ENCODE measurements around the gene CCDC71L. TPM values are rescaled to one million over a fixed set of nuclear protein-coding genes. Genes with fewer than 3 reads are reported as not detected.

The CCDC71L gene
- total RNA-seq, 4 donors from 2014 or later: 9.1 to 30.9 (median 18.8) TPM

DNA sequence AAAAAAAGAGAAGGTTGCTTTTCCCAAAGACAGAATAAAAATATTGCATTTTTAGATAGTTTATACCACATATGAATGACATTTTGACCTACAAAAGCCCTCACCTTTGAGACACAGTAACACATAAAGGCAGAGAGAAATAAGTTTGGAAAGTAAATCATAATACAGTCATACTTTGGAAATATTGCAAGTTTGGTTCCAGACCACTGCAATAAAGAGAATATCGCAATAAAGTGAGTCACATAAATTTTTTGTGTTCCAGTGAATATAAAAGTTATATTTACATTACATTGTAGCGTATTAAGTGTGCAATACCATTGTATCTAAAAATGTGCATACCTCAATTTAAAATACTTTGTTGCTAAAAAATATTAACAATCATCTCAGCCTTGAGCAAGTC is 40.3 kb downstream of the CCDC71L start:
- Histone ChIP-seq H3K27me3 (no peaks in the 10 kb centered on the region), H3K36me3 (no peaks in the 10 kb centered on the region), H3K9me3 (peaks cover 0 to 3% of the 10 kb centered on the region in 2 donors), H3K4me1 (no peaks in the 10 kb centered on the region), H3K27ac (no peak overlapping the region), H3K4me3 (no peak overlapping the region)
- TF ChIP-seq POLR2A (IDR thresholded peaks at IDR 0.05): no peak
- TF ChIP-seq, protein P1, sequence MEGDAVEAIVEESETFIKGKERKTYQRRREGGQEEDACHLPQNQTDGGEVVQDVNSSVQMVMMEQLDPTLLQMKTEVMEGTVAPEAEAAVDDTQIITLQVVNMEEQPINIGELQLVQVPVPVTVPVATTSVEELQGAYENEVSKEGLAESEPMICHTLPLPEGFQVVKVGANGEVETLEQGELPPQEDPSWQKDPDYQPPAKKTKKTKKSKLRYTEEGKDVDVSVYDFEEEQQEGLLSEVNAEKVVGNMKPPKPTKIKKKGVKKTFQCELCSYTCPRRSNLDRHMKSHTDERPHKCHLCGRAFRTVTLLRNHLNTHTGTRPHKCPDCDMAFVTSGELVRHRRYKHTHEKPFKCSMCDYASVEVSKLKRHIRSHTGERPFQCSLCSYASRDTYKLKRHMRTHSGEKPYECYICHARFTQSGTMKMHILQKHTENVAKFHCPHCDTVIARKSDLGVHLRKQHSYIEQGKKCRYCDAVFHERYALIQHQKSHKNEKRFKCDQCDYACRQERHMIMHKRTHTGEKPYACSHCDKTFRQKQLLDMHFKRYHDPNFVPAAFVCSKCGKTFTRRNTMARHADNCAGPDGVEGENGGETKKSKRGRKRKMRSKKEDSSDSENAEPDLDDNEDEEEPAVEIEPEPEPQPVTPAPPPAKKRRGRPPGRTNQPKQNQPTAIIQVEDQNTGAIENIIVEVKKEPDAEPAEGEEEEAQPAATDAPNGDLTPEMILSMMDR (IDR thresholded peaks at IDR 0.05): no peak
- intact Hi-C loops (cut with DNase I; ENCODE audit: low total_unique reads): no loop called here
- no peak for DNase-seq

DNA sequence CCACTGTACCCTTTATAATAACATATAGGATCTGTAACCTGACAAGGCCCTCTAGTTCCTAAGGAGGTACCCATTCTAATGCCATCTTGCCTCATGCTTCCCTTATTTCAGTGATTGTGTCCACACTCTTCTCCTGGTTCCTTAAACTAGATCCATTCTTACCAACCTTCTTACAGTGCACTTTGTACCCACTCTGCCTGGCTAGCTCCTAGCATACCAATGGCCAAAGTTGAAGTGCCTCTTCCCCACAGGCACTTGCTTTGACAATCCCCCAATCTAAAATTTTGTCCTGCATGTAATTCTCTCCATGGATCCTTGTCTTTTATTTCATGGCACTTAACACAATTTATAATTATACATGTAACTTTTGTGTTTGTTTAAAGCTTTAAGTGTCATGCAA is 40.9 kb downstream of the CCDC71L start:
- peaks cover 0 to 3% of the 10 kb centered on the region in 2 donors for H3K9me3 ChIP-seq
- no peak for TF ChIP-seq POLR2A (IDR thresholded peaks at IDR 0.05)
- TF ChIP-seq, protein P1 (IDR thresholded peaks at IDR 0.05): no peak
- peaks cover 0 to 4% of the 10 kb centered on the region in 2 donors for H3K4me1 ChIP-seq
- intact Hi-C loops (cut with DNase I; ENCODE audit: low total_unique reads): no loop called here
- DNase-seq: no peak
- H3K27me3 ChIP-seq: no peaks in the 10 kb centered on the region
- H3K27ac ChIP-seq: no peak overlapping the region
- H3K36me3 ChIP-seq: no peaks in the 10 kb centered on the region
- no peak overlapping the region for H3K4me3 ChIP-seq

DNA sequence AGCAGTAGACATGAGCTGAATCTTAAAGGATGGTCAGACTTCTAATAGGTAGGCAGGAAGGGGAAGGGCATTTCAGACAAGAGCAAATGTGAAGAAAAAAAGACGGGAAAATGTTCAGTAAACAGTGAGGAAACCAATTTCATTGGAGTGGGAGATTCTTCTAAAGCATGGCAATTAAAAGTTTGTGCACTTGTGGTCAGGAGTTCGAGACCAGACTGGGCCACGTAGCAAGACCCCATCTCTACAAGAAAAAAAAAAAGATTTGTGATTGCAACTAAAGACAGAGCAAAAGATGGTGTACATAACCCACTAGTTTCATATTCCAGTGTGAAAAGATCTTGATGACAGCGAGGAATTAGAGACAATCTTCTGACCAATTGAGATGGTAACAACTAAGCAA is 41.7 kb downstream of the CCDC71L start:
- H3K36me3 ChIP-seq: no peaks in the 10 kb centered on the region
- no peak overlapping the region for H3K4me3 ChIP-seq
- TF ChIP-seq, protein P1 (IDR thresholded peaks at IDR 0.05): no peak
- no peak for TF ChIP-seq POLR2A (IDR thresholded peaks at IDR 0.05)
- peaks cover 0 to 4% of the 10 kb centered on the region in 2 donors for H3K4me1 ChIP-seq
- peaks cover 0 to 3% of the 10 kb centered on the region in 2 donors for H3K9me3 ChIP-seq
- intact Hi-C loops (cut with DNase I; ENCODE audit: low total_unique reads): no loop called here
- no peak for DNase-seq
- H3K27me3 ChIP-seq: no peaks in the 10 kb centered on the region
- H3K27ac ChIP-seq: no peak overlapping the region

DNA sequence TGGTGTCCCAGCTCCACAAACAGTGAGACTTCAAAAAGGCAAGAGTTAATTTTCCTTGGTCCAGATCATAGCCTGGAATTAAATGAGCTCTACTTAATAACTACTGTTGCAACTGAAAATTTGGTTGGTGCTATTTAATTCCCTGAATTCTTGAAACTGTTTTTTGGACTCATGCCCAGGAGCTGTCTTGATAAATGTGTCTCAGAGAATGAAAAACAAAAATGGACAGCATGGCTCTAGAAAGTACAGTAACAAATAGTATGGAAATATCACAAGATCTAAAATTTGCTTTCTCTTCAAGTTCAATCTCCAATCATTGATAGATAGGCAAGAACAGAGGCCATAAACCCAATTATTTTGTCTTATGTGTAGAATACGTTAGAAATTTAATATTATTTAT is 42.5 kb downstream of the CCDC71L start:
- no peak overlapping the region for H3K27ac ChIP-seq
- H3K9me3 ChIP-seq: peaks cover 0 to 3% of the 10 kb centered on the region in 2 donors
- DNase-seq: no peak
- peaks cover 0 to 4% of the 10 kb centered on the region in 2 donors for H3K4me1 ChIP-seq
- no peaks in the 10 kb centered on the region for H3K27me3 ChIP-seq
- intact Hi-C loops (cut with DNase I; ENCODE audit: low total_unique reads): no loop called here
- H3K4me3 ChIP-seq: no peak overlapping the region
- no peaks in the 10 kb centered on the region for H3K36me3 ChIP-seq
- TF ChIP-seq POLR2A (IDR thresholded peaks at IDR 0.05): no peak
- TF ChIP-seq, protein P1 (IDR thresholded peaks at IDR 0.05): no peak

DNA sequence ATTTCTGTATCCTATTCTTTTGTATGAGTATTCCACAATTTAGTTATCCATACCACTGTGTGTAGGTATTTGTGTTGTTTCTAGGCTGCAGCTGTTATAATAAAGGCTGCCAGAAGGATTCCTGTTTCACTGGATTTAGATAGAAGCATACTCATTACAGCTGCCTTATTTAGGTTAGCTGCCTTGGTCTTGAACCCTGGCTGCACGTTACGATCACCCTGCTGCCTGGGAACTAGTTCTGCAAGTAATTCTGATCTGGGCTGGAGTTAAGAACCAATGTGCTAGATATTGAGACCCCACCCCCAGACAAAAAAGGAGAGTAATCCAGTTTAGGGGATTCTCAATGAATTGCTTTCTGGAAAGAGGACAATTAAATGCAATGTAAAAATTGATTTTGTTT is 43.1 kb downstream of the CCDC71L start:
- intact Hi-C loops (cut with DNase I; ENCODE audit: low total_unique reads): no loop called here
- no peak overlapping the region for H3K27ac ChIP-seq

More for the DNA sequence above, 43.1 kb downstream of the CCDC71L start:
- peaks cover 0 to 3% of the 10 kb centered on the region in 2 donors for H3K9me3 ChIP-seq
- H3K4me3 ChIP-seq: no peak overlapping the region
- DNase-seq: no peak
- no peaks in the 10 kb centered on the region for H3K36me3 ChIP-seq
- H3K27me3 ChIP-seq: no peaks in the 10 kb centered on the region
- H3K4me1 ChIP-seq: peaks cover 0 to 4% of the 10 kb centered on the region in 2 donors
- no peak for TF ChIP-seq POLR2A (IDR thresholded peaks at IDR 0.05)
- TF ChIP-seq, protein P1 (IDR thresholded peaks at IDR 0.05): no peak
